Panc1 (cell line): ENCODE data around the gene PEAR1. TPM values are rescaled to one million over a fixed set of nuclear protein-coding genes. Genes with fewer than 3 reads are reported as not detected.

Experiments used
- ATAC-seq: fragments of 200-7000 bp; cut with Tn5 transposase; 2 replicates; pipeline ENCODE4 v1.9.1; 2020; ENCODE audit warnings: mild to moderate bottlenecking, moderate library complexity
- BruUV-seq: library from RNA; stranded (reverse); fragments of 400-500 nt; replicated peaks from 2 replicates; lab custom pipeline; 2021; lab: Mats Ljungman, UMichigan
- CTCF ChIA-PET: fragments of 300-600 bp; sonication (Branson Sonifier 250); formaldehyde crosslinking; loops from one replicate; lab custom pipeline; 2022; ENCODE audit warnings: antibody characterized with exemption; lab: Charles Lee
- POLR2A ChIA-PET: fragments of 300-600 bp; sonication (Branson Sonifier 250); formaldehyde crosslinking; loops from one replicate; lab custom pipeline; 2022; ENCODE audit warnings: antibody characterized with exemption; lab: Charles Lee
- DNase-seq: peaks from one replicate; pipeline ENCODE4 v3.0.0-alpha.2; 2010; ENCODE audit warnings: low read depth, low spot score
- H3K27ac ChIP-seq: 2 replicates; pipeline ENCODE4 v1.5.1; 2011; ENCODE audit warnings: mild to moderate bottlenecking, low read length, inconsistent platforms
- H3K27me3 ChIP-seq: fragments of 200-500 bp; sonication (Bioruptor generic); 2 replicates; pipeline ENCODE4 v1.6.0; 2014; ENCODE audit warnings: low read length, inconsistent platforms; ENCODE audit not compliant: control insufficient read depth, insufficient read depth
- H3K36me3 ChIP-seq: fragments of 200-500 bp; sonication (Bioruptor generic); 2 replicates; pipeline ENCODE4 v1.5.1; 2014; ENCODE audit warnings: inconsistent platforms, mild to moderate bottlenecking, low read length, moderate library complexity; ENCODE audit not compliant: control insufficient read depth, insufficient read depth
- H3K4me1 ChIP-seq: 2 replicates; pipeline ENCODE4 v1.5.1; 2011; ENCODE audit warnings: inconsistent platforms, mild to moderate bottlenecking, low read length, moderate library complexity; ENCODE audit not compliant: control insufficient read depth, insufficient read depth
- H3K4me3 ChIP-seq, 2 experiments: 2 replicates each; pipeline ENCODE4 v1.5.1; 2011 to 2012; ENCODE audit warnings: low read depth in 2 of 2, low read length in 2 of 2, mild to moderate bottlenecking in 2 of 2, inconsistent platforms in 1 of 2, moderate library complexity in 1 of 2
- H3K9me3 ChIP-seq: fragments of 200-500 bp; sonication (Bioruptor generic); 2 replicates; pipeline ENCODE4 v1.5.1; 2014; ENCODE audit warnings: low read depth, mild to moderate bottlenecking, inconsistent platforms, low read length, moderate library complexity; ENCODE audit not compliant: control insufficient read depth, insufficient read depth
- CTCF ChIP-seq: fragments of 450-650 bp; IDR thresholded peaks from 2 replicates; pipeline ENCODE4 v1.5.1; 2017; ENCODE audit warnings: mild to moderate bottlenecking
- POLR2AphosphoS5 ChIP-seq: IDR thresholded peaks from 2 replicates; pipeline ENCODE4 v1.6.1; 2012; ENCODE audit warnings: mild to moderate bottlenecking, low read depth, low read length, moderate library complexity
- REST ChIP-seq, 2 experiments: IDR thresholded peaks; 2 replicates each; pipeline ENCODE4 v1.6.1; 2011 to 2012; ENCODE audit warnings: low read depth in 2 of 2, control low read depth in 1 of 2, low read length in 1 of 2, mild to moderate bottlenecking in 1 of 2, moderate library complexity in 1 of 2; ENCODE audit not compliant: insufficient read depth in 1 of 2
- SIN3A ChIP-seq: IDR thresholded peaks from 2 replicates; pipeline ENCODE4 v1.6.1; 2012; ENCODE audit warnings: low read depth, mild to moderate bottlenecking, low read length, moderate library complexity, borderline replicate concordance; ENCODE audit not compliant: insufficient read depth
- TCF7L2 ChIP-seq: IDR thresholded peaks from 2 replicates; pipeline ENCODE4 v1.6.1; 2011; ENCODE audit warnings: mild to moderate bottlenecking, low read depth, low read length, inconsistent platforms
- in situ Hi-C: cut with HindIII; loops from 2 replicates; pipeline ENCODE4 v1.10.0; 2016; ENCODE audit warnings: low sequenced_read_pairs, low pct_unique_long_range_greater_than_20kb
- intact Hi-C: fragments of 100-400 bp; cut with micrococcal nuclease; formaldehyde crosslinking; loops from one replicate; pipeline ENCODE4 v1.10.0; 2022; ENCODE audit not compliant: unreplicated experiment
- total RNA-seq: library from RNA; stranded (reverse); gene quantifications from one replicate; pipeline ENCODE4 v1.2.1, GENCODE V29; 2021; ENCODE audit not compliant: unreplicated experiment

PEAR1 gene
- total RNA-seq, 1 experiment from 2014 or later: 16.1 TPM

- CTCF ChIA-PET: no interaction called here
- no peaks in the 10 kb centered on the region for H3K27me3 ChIP-seq
- no peak for TF ChIP-seq SIN3A
- no peak for TF ChIP-seq CTCF
- TF ChIP-seq REST (IDR thresholded peaks at IDR 0.05; ENCODE audit: insufficient read depth in 1 of 2, low read depth in 2 of 2, low read length in 1 of 2): no peak
- TF ChIP-seq TCF7L2: no peak
- no peak for TF ChIP-seq POLR2AphosphoS5
- in situ Hi-C loops (no loop called here), intact Hi-C loops (loop anchor here (10.0 kb wide), 1 partner anchor 172 kb away; no protein-coding TSS in a partner anchor)
- peaks cover 4% of the 10 kb centered on the region; the same call in 1 of the 2 replicates for H3K4me1 ChIP-seq
- POLR2A ChIA-PET: no interaction called here
- DNase-seq (no peak), ATAC-seq (no peak)
- no peak overlapping the region for H3K4me3 ChIP-seq
- no peak overlapping the region for H3K27ac ChIP-seq
- no peaks in the 10 kb centered on the region for H3K36me3 ChIP-seq
- no TSS peak for BruUV-seq
- no peaks in the 10 kb centered on the region for H3K9me3 ChIP-seq
These were observed 27.1 kb upstream of the PEAR1 start for GRCh38 chr1:156866249-156866909.

GRCh38 chr1:156868341-156868740 lies 25.2 kb upstream of the PEAR1 start:
- POLR2A ChIA-PET: no interaction called here
- Histone ChIP-seq H3K4me1 (peaks cover 4% of the 10 kb centered on the region; the same call in 1 of the 2 replicates), H3K9me3 (no peaks in the 10 kb centered on the region), H3K27me3 (no peaks in the 10 kb centered on the region), H3K36me3 (no peaks in the 10 kb centered on the region), H3K27ac (no peak overlapping the region), H3K4me3 (no peak overlapping the region)
- intact Hi-C loops: loop anchor here (10.0 kb wide), 1 partner anchor 174 kb away; no protein-coding TSS in a partner anchor
- no peak for DNase-seq
- no TSS peak for BruUV-seq
- TF ChIP-seq SIN3A (no peak), POLR2AphosphoS5 (no peak), CTCF (no peak), TCF7L2 (no peak), REST (IDR thresholded peaks at IDR 0.05; ENCODE audit: insufficient read depth in 1 of 2, low read depth in 2 of 2, low read length in 1 of 2) (no peak)
- in situ Hi-C loops: no loop called here
- CTCF ChIA-PET: interaction anchor here (1.0 kb wide), 1 partner anchor 9 kb away, joined by 6 read pairs; no protein-coding TSS in a partner anchor
- peak; percentile 23; the same call in 1 of the 2 replicates for ATAC-seq
